GM12878 (cell line): ENCODE data around the gene ARHGAP26. TPM values are rescaled to one million over a fixed set of nuclear protein-coding genes. Genes with fewer than 3 reads are reported as not detected.

ENCODE experiments used
- CHD4 ChIP-seq: fragments of 200-600 bp; sonication (generic); IDR thresholded peaks from 2 replicates; pipeline ENCODE4 v1.6.1; 2016; ENCODE audit warnings: mild to moderate bottlenecking
- ESRRA ChIP-seq: IDR thresholded peaks from 2 replicates; pipeline ENCODE4 v1.6.1; 2012; ENCODE audit warnings: mild to moderate bottlenecking, low read length, improper control_type of control experiment
- MEF2B ChIP-seq: fragments of 450-650 bp; IDR thresholded peaks from 2 replicates; pipeline ENCODE4 v1.6.1; 2018; ENCODE audit warnings: mild to moderate bottlenecking, moderate library complexity; ENCODE audit not compliant: partially characterized antibody, poor library complexity, severe bottlenecking
- MXI1 ChIP-seq: fragments of 150-350 bp; IDR thresholded peaks from 2 replicates; pipeline ENCODE4 v1.6.1; 2011; ENCODE audit warnings: low read depth, mild to moderate bottlenecking, inconsistent platforms, low read length, improper control_type of control experiment
- NFYA ChIP-seq: IDR thresholded peaks from 2 replicates; pipeline ENCODE4 v1.6.1; 2011; ENCODE audit warnings: low read depth, mild to moderate bottlenecking, low read length, improper control_type of control experiment, borderline replicate concordance
- NR2F1 ChIP-seq: fragments of 450-650 bp; conservative IDR thresholded peaks from 2 replicates; pipeline ENCODE4 v1.6.1; 2017; ENCODE audit warnings: mild to moderate bottlenecking
- STAT1 ChIP-seq: fragments of 450-650 bp; conservative IDR thresholded peaks from 2 replicates; pipeline ENCODE4 v1.6.1; 2014; ENCODE audit warnings: antibody characterized with exemption, mild to moderate bottlenecking
- ZBED1 ChIP-seq: IDR thresholded peaks from 2 replicates; pipeline ENCODE4 v1.6.1; 2016; ENCODE audit warnings: borderline replicate concordance
- polyA plus RNA-seq, 11 experiments: library from polyadenylated mRNA; depleted of rRNA in 4 of 11; unstranded in 6 of 11; stranded (reverse) in 5 of 11; fragments of >200 nt; fragmentation: Nextera tagmentation in 4 of 11; fragmentation: Illumina TruSeq in 1 of 11; extraction: Ambion mirVana in 4 of 11; extraction: Trizol in 1 of 11; gene quantifications; 1 replicate in 1 of 11; 2 replicates in 10 of 11; pipeline versions ENCODE4 v1.2.1 to v1.2.3, GENCODE V29; 2011 to 2016; ENCODE audit warnings: inconsistent platforms in 2 of 11, missing spikeins in 2 of 11, low read depth in 1 of 11
- total RNA-seq, 4 experiments: library from RNA; depleted of rRNA in 3 of 4; stranded (reverse); fragments of >200 nt in 3 of 4; fragmentation: Illumina TruSeq in 1 of 4; extraction: Trizol in 1 of 4; gene quantifications; 2 replicates each; pipeline versions ENCODE4 v1.2.1 to v1.2.3, GENCODE V29; 2013 to 2021
- TF ChIP-seq, protein P1 (sequence below): IDR thresholded peaks from 2 replicates; pipeline ENCODE4 v1.6.1; 2012; ENCODE audit warnings: improper control_type of control experiment, low read depth, low read length; ENCODE audit not compliant: insufficient replicate concordance
- TF ChIP-seq, protein P2 (sequence below): fragments of 450-650 bp; IDR thresholded peaks from 2 replicates; pipeline ENCODE4 v1.6.1; 2017; ENCODE audit warnings: low read depth, mild to moderate bottlenecking, moderate library complexity
- TF ChIP-seq, protein P3 (sequence below): IDR thresholded peaks from 2 replicates; pipeline ENCODE4 v1.6.1; 2011; ENCODE audit warnings: borderline replicate concordance, low read depth, mild to moderate bottlenecking, moderate library complexity, low read length; ENCODE audit not compliant: insufficient read depth, poor library complexity, severe bottlenecking
- TF ChIP-seq, protein P4 (sequence below), 3 experiments: IDR thresholded peaks in 2 of 3; conservative IDR thresholded peaks in 1 of 3; 2 replicates each; pipeline ENCODE4 v1.5.1; 2011; ENCODE audit warnings: low read depth in 3 of 3, low read length in 3 of 3, mild to moderate bottlenecking in 3 of 3, control low read depth in 2 of 3, moderate library complexity in 2 of 3, inconsistent platforms in 1 of 3, mixed read lengths in 1 of 3; ENCODE audit not compliant: control insufficient read depth in 2 of 3, insufficient read depth in 1 of 3; ENCODE audit errors: extremely low read depth in 1 of 3

Gene ARHGAP26
- total and polyA plus RNA-seq, 10 of the 15 experiments (the other 5 are each of a cell fraction or from before 2014, with no cell fraction given), result 9.4 to 41.5 (median 19.3) TPM

DNA sequence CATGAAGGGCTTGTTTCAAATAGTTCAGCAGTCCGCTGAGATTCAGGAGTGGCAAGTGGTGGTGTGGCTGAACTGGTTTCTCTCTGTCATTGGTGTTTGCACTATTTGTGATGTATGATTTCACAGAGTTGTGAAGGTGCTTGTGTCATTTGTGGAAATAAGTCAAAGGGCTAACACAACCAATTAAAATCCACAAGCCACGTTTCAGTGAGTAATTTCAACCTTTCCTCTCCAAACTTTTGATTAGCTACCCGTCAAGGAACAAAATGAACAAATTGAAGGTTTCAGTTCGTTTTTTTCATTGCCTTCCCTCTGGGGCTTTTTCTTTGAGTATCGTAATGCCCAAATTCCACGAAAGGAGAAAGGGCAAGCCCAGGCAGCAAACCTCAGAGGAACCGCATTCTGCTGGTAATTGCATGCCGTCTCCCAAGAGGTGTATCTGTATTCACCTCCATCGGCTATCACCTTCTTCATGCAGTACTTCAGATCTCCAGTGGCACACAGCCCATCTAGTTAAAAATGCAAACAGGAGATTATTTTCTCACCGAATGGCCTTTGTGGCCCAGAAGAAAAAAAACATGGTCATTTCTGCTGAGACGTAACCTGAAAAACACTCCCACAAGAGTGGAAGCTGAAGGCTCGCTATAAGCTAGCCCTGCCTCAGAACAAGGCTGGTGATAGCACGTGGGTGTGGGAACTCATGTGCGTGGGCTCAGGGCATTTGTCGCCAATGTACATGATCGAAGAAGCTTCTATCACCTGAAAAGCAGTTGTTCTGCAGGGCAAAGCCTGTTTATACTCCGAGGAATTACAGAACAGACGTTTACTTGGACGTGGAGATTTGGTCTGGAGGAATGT is 436.2 kb downstream of the ARHGAP26 start (continued):
- TF ChIP-seq, protein P1, sequence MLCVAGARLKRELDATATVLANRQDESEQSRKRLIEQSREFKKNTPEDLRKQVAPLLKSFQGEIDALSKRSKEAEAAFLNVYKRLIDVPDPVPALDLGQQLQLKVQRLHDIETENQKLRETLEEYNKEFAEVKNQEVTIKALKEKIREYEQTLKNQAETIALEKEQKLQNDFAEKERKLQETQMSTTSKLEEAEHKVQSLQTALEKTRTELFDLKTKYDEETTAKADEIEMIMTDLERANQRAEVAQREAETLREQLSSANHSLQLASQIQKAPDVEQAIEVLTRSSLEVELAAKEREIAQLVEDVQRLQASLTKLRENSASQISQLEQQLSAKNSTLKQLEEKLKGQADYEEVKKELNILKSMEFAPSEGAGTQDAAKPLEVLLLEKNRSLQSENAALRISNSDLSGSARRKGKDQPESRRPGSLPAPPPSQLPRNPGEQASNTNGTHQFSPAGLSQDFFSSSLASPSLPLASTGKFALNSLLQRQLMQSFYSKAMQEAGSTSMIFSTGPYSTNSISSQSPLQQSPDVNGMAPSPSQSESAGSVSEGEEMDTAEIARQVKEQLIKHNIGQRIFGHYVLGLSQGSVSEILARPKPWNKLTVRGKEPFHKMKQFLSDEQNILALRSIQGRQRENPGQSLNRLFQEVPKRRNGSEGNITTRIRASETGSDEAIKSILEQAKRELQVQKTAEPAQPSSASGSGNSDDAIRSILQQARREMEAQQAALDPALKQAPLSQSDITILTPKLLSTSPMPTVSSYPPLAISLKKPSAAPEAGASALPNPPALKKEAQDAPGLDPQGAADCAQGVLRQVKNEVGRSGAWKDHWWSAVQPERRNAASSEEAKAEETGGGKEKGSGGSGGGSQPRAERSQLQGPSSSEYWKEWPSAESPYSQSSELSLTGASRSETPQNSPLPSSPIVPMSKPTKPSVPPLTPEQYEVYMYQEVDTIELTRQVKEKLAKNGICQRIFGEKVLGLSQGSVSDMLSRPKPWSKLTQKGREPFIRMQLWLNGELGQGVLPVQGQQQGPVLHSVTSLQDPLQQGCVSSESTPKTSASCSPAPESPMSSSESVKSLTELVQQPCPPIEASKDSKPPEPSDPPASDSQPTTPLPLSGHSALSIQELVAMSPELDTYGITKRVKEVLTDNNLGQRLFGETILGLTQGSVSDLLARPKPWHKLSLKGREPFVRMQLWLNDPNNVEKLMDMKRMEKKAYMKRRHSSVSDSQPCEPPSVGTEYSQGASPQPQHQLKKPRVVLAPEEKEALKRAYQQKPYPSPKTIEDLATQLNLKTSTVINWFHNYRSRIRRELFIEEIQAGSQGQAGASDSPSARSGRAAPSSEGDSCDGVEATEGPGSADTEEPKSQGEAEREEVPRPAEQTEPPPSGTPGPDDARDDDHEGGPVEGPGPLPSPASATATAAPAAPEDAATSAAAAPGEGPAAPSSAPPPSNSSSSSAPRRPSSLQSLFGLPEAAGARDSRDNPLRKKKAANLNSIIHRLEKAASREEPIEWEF, result peak; percentile 95
- peak; percentile 98 for TF ChIP-seq NR2F1
- TF ChIP-seq CHD4, result no peak
- peak; percentile 26; the same call in 1 of the 2 replicates for TF ChIP-seq STAT1
- TF ChIP-seq, protein P2, sequence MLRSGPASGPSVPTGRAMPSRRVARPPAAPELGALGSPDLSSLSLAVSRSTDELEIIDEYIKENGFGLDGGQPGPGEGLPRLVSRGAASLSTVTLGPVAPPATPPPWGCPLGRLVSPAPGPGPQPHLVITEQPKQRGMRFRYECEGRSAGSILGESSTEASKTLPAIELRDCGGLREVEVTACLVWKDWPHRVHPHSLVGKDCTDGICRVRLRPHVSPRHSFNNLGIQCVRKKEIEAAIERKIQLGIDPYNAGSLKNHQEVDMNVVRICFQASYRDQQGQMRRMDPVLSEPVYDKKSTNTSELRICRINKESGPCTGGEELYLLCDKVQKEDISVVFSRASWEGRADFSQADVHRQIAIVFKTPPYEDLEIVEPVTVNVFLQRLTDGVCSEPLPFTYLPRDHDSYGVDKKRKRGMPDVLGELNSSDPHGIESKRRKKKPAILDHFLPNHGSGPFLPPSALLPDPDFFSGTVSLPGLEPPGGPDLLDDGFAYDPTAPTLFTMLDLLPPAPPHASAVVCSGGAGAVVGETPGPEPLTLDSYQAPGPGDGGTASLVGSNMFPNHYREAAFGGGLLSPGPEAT, result peak; percentile 99
- TF ChIP-seq, protein P3, sequence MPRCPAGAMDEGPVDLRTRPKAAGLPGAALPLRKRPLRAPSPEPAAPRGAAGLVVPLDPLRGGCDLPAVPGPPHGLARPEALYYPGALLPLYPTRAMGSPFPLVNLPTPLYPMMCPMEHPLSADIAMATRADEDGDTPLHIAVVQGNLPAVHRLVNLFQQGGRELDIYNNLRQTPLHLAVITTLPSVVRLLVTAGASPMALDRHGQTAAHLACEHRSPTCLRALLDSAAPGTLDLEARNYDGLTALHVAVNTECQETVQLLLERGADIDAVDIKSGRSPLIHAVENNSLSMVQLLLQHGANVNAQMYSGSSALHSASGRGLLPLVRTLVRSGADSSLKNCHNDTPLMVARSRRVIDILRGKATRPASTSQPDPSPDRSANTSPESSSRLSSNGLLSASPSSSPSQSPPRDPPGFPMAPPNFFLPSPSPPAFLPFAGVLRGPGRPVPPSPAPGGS, result peak; percentile 71
- TF ChIP-seq, protein P4, sequence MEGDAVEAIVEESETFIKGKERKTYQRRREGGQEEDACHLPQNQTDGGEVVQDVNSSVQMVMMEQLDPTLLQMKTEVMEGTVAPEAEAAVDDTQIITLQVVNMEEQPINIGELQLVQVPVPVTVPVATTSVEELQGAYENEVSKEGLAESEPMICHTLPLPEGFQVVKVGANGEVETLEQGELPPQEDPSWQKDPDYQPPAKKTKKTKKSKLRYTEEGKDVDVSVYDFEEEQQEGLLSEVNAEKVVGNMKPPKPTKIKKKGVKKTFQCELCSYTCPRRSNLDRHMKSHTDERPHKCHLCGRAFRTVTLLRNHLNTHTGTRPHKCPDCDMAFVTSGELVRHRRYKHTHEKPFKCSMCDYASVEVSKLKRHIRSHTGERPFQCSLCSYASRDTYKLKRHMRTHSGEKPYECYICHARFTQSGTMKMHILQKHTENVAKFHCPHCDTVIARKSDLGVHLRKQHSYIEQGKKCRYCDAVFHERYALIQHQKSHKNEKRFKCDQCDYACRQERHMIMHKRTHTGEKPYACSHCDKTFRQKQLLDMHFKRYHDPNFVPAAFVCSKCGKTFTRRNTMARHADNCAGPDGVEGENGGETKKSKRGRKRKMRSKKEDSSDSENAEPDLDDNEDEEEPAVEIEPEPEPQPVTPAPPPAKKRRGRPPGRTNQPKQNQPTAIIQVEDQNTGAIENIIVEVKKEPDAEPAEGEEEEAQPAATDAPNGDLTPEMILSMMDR (IDR thresholded peaks at IDR 0.05 in 2 of 3, conservative IDR thresholded peaks at IDR 0.05 in 1 of 3; ENCODE audit: control insufficient read depth in 2 of 3, extremely low read depth in 1 of 3, insufficient read depth in 1 of 3, low read depth in 3 of 3, low read length in 3 of 3), result peak in 1 of 3 experiments; percentile 13; a peak in 1 of 6 replicates
- no peak for TF ChIP-seq NFYA
- peak; percentile 76 for TF ChIP-seq MXI1
- no peak for TF ChIP-seq ESRRA
- TF ChIP-seq MEF2B, result peak; percentile 86
- peak; percentile 92 for TF ChIP-seq ZBED1
